GM19438 (cell line): ENCODE measurements around the gene CALD1.

Experiments used
- ATAC-seq: cut with Tn5 transposase; IDR thresholded peaks from one replicate; pipeline ENCODE4 v1.9.1; 2021; ENCODE audit warnings: low read depth; ENCODE audit not compliant: unreplicated experiment

The CALD1 gene

GRCh38 chr7:134758981-134759380 lies 20.5 kb upstream of the CALD1 start:
- no peak for ATAC-seq

GRCh38 chr7:134761266-134761665 lies 18.2 kb upstream of the CALD1 start:
- no peak for ATAC-seq

GRCh38 chr7:134763960-134764359 lies 15.5 kb upstream of the CALD1 start:
- no peak for ATAC-seq

GRCh38 chr7:134764365-134764764 lies 15.1 kb upstream of the CALD1 start:
- ATAC-seq: no peak

GRCh38 chr7:134766779-134767519 lies 12.5 kb upstream of the CALD1 start:
- ATAC-seq: peak; percentile 80

- peak; percentile 50 for ATAC-seq
Observed at GRCh38 chr7:134767520-134768168, 11.8 kb upstream of the CALD1 start.

- ATAC-seq: no peak
Observed at GRCh38 chr7:134768243-134768642, 11.2 kb upstream of the CALD1 start.

- ATAC-seq: no peak
Observed at GRCh38 chr7:134770676-134771075, 8.8 kb upstream of the CALD1 start.

- no peak for ATAC-seq
Observed at GRCh38 chr7:134771111-134771510, 8.3 kb upstream of the CALD1 start.

- ATAC-seq: no peak
Observed at GRCh38 chr7:134771889-134772288, 7.5 kb upstream of the CALD1 start.

- ATAC-seq: no peak
Observed at GRCh38 chr7:134772401-134772800, 7.0 kb upstream of the CALD1 start.

GRCh38 chr7:134773164-134773563 lies 6.3 kb upstream of the CALD1 start:
- no peak for ATAC-seq

- no peak for ATAC-seq
Observed at GRCh38 chr7:134774119-134774518, 5.3 kb upstream of the CALD1 start.

GRCh38 chr7:134777470-134777869 lies 2.0 kb upstream of the CALD1 start:
- no peak for ATAC-seq

- ATAC-seq: no peak
Observed at GRCh38 chr7:134777908-134778580, 1.4 kb upstream of the CALD1 start.

GRCh38 chr7:134779741-134780065 lies 269 bp downstream of the CALD1 start:
- ATAC-seq: no peak

GRCh38 chr7:134780166-134780828 lies 863 bp downstream of the CALD1 start:
- ATAC-seq: no peak

- ATAC-seq: no peak
Observed at GRCh38 chr7:134781171-134781570, 1.7 kb downstream of the CALD1 start.

- ATAC-seq: no peak
Observed at GRCh38 chr7:134782121-134782623, 2.7 kb downstream of the CALD1 start.

GRCh38 chr7:134783294-134784069 lies 4.0 kb downstream of the CALD1 start:
- ATAC-seq: no peak
